G401.6 (cell line): ENCODE data around the gene TMEM109.

ENCODE experiments used
- FAIRE-seq: peaks from 2 replicates; lab custom pipeline; 2012; peaks lifted over from hg19 to GRCh38; lab: Jason Lieb, UNC

The TMEM109 gene

DNA sequence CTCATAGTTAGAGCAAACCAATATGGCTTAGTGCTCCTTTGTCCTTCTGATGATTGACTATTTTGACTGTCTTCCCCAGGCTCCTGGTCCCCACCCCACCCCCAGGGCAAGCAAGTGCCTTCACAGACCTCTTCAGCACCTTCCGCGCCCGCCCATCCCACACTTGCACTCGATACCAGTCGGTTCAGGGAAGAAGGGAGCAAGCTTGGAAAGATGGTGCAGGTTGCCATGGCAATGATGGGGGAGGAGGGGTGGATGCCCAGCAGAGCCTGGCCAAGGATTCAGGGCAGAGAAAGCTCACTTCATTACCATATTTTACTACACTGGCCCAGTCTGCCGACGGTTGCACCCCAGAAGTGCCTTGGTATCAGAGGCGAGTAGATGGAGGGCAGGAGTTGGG, 12.5 kb downstream of the TMEM109 start:
- no peak for FAIRE-seq

DNA sequence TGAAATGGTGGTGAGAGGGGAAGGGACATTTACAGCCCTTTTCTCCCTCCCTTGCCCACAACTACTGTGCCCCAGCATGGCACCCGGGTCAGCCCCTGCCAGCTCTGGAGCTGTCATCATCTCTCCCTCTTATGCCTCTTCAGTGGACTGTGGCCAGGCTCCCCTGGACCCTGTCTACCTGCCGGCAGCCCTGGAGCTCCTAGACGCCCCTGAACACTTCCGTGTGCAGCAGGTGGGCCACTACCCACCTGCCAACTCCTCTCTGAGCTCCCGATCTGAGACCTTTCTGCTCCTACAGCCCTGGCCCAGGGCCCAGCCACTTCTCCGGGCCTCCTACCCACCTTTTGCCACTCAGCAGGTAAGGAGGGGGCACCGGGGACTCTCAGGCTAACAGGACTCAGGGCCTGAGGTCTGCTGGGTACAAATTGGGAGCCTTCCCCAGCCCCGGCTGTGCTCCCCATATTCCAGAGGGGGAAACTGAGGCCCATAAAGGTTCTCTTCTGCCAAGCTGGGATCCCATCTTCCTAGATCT, 13.2 kb downstream of the TMEM109 start:
- FAIRE-seq, result no peak

DNA sequence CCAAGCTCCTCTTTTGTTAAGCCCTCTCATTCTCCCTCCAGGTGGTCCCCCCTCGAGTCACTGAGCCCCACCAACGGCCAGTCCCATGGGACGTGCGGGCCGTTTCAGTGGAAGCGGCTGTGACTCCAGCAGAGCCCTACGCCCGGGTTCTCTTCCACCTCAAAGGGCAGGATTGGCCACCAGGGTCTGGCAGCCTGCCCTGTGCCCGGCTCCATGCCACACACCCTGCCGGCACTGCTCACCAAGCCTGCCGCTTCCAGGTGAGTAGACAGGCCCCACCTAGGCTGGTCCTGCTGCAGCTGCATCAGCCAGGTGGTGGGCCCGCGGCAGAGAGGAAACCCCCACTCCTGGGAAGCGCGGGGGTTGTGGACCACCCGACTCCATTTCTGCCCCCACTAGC, 13.6 kb downstream of the TMEM109 start:
- no peak for FAIRE-seq

DNA sequence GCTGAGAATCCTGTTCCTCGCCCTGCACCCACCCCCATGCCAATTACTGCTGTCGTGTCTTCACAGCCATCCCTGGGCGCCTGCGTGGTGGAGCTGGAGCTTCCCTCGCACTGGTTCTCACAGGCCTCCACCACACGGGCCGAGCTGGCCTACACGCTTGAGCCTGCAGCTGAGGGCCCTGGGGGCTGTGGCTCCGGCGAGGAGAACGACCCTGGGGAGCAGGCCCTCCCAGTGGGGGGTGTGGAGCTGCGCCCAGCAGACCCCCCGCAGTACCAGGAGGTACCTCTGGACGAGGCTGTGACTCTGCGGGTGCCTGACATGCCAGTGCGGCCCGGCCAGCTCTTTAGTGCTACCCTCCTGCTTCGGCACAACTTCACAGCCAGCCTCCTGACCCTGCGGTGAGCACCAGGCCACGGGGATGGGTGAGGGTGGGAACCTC, 14.6 kb downstream of the TMEM109 start:
- no peak for FAIRE-seq

DNA sequence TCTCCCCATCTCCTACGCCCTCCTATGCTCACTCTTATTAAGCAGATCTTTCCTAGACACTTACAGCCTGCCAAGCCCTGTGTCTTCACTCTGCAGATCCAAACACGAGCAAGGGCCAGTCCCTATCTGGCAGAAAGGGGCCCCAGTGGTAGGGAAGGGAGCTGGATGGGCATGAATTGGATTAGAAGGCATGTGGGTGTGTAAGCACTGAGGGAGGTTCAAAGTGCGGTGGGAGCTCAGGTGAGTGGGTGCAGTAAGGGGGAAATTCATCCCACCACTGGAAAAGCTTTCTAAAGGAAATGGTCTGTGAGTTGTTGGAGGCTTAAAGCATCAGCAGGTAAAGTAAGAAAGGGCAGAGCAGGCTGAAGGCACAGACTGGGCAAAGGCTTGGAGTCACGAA, 15.8 kb downstream of the TMEM109 start:
- FAIRE-seq, result no peak

DNA sequence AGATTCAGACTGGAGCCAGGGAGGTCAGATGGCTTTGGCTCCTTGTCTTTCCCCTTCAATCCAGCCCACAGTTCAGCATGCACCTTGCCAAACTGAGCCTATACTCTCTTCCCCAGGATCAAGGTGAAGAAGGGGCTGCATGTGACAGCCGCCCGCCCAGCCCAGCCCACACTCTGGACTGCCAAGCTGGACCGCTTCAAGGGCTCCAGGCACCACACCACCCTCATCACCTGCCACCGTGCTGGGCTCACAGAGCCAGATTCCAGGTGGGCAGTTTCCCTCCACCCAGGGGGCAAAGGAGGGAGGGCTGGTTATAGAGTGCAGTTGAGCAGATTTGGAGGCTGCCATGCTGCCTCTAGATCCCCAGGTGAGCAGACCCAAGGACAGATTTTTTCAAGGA, 16.4 kb downstream of the TMEM109 start:
- no peak for FAIRE-seq

DNA sequence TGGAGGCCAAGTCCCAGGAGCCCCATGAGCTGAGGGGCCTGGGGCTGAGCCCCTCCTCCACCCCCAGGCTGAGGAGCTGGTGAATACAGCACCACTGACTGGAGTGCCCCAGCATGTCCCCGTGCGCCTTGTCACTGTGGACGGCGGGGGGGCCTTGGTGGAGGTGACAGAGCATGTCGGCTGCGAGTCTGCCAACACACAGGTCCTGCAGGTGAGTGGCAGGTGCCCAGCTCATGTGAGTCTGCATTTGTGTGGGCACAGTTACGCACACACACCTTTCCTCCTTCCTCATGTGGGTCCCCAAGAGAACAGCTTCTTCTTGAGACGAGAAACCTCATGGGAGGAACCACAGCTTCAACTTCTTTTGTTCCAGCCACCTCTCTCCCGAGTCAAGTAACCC, 18.0 kb downstream of the TMEM109 start:
- no peak for FAIRE-seq

DNA sequence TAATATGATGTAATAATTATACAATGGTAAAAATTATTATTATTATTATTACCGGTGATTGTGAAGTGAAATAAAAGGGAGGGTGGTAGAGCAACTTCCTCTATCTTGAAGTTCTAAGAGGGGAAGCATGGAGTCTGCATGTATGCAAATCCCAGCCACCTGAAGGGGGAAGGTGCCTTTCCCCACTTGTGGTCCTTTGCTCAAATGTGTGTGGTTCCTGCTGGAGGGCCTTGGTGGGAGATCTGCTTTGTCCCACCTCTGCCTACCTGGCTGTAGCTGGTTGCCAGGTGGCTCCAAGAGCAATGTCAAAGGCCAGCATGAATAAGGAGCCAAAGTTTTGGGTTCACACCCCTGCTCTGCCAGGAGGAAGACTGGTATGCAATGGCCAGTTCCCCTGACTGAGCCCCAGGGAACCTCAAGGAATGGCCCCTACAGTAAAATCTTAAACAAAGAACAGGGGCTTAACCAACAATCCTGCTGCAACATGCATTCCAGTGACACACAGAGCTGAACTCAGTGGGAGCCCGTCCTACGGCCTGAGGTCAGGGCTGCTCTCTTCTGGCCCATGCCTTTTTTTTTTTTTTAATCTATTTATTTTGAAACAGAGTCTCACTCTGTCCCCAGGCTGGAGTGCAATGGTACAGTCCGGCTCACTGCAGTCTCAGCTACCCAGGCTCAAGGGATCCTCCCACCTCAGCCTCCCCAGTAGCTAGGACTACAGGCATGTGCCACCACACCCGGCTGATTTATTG, 18.8 kb downstream of the TMEM109 start:
- FAIRE-seq, result no peak

DNA sequence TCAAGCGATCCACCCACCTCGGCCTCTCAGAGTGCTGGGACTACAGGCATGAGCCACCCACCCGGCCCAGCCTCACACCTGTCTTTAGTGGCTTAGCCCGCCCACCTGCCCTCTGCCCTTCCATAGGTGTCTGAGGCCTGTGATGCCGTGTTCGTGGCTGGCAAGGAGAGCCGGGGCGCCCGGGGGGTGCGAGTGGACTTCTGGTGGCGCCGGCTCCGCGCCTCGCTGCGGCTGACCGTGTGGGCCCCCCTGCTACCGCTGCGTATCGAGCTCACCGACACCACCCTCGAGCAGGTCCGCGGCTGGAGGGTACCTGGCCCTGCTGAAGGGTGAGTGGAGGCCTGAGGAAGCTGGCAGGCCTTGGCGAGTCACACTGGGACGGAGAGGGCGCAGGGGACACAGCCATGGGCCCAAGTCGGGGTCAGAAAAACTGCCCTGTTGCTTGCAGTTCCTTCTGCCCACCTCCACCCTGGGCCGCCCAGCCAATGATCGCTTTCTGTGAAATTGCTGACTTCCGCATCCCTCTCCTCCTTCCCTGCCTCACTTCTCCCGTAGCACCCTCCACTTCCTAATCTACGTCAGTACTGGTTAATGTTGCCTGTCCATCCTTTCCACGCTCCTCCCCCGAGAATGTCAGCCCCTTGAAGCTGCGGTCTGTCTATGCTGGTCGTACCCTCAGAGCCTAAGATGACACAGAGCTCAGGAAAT, 19.6 kb downstream of the TMEM109 start:
- no peak for FAIRE-seq

DNA sequence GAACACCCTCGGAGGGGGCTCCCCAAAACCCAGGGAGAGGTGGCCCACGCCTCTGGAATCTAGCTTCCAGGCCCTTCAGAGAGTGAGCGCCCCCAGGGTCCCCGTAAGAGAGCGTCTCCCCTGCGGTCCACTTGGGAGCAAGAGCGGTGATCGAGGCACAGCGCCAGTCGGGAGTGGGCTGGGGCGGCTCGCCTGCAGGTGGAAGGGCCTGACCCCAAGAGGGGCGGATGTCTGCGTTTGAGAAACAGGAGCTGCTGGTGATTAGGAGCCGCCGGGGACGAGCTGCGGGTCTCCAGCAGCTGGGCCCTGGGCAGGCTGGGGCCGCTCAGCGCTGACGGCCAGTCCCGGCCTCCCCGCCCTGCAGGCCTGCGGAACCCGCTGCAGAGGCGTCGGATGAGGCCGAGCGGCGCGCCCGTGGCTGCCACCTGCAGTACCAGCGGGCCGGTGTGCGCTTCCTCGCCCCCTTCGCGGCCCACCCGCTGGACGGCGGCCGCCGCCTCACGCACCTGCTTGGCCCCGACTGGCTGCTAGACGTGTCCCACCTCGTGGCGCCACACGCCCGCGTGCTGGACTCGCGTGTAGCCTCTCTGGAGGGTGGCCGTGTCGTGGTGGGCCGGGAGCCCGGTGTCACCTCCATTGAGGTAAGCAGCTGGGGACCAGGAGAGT, 20.3 kb downstream of the TMEM109 start:
- no peak for FAIRE-seq

DNA sequence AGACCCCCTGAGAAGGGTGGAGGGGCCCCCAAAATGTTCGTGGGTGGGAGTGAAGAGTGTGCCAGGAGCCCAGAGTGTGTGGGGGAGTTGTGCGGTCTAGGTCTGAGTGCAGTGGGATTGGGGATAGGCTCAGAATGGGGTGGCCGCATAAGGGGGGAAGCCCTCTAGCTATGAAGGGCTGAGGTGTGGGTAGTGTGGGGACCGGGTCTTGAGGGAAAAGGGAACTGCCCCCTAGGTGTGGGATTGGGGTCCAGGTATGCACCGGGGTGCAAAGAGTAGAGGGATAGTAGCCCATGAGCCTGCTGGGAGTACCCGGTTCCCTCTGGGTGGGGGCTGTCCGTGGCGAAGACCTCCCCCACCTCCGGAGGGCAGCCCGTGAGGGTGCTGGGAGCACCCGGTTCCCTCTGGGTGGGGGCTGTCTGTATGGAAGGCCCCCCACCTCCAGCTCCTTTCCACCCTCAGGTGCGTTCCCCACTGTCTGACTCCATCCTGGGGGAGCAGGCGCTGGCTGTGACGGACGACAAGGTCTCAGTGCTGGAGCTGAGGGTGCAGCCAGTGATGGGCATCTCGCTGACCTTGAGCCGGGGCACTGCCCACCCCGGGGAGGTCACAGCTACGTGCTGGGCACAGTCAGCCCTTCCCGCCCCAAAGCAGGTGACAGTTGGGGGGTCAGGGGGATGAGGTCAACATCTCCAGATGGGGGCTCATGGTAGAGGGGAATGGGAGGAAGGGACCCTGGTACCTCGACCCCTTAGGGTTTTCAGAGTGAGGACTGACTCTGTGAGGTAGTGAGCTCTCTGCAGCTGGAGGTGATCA, 21.0 kb downstream of the TMEM109 start:
- no peak for FAIRE-seq

DNA sequence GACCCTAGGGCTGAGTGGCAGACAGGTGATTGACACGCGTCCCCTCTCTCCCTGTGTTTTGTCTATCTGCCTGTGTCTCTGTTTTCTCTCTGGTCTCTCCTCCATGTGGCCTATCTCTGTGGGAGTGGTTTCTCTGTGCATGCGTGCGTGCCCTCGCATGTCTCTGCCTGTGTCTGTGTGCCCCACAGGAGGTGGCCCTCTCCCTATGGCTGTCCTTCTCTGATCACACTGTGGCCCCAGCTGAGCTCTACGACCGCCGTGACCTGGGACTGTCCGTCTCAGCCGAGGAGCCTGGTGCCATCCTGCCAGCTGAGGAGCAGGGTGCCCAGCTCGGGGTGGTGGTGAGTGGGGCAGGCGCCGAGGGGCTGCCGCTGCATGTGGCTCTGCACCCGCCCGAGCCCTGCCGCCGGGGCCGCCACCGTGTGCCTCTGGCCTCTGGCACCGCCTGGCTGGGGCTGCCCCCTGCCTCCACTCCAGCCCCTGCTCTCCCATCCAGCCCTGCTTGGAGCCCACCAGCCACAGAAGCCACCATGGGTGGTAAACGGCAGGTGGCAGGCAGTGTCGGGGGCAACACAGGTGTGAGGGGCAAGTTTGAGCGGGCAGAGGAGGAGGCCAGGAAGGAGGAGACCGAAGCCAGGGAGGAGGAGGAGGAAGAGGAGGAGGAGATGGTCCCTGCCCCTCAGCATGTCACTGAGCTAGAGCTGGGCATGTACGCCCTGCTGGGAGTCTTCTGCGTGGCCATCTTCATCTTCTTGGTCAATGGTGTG, 21.9 kb downstream of the TMEM109 start:
- no peak for FAIRE-seq

DNA sequence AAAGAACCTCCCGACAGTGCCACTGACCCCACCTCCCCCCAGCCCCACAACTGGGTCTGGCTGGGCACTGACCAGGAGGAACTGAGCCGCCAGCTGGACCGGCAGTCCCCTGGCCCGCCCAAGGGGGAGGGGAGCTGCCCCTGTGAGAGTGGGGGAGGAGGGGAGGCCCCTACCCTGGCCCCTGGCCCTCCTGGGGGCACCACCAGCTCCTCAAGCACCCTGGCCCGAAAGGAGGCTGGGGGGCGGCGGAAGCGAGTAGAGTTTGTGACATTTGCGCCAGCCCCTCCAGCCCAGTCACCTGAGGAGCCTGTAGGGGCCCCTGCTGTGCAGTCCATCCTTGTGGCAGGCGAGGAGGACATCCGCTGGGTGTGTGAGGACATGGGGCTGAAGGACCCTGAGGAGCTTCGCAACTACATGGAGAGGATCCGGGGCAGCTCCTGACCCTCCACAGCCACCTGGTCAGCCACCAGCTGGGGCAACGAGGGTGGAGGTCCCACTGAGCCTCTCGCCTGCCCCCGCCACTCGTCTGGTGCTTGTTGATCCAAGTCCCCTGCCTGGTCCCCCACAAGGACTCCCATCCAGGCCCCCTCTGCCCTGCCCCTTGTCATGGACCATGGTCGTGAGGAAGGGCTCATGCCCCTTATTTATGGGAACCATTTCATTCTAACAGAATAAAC, 22.6 kb downstream of the TMEM109 start:
- no peak for FAIRE-seq

DNA sequence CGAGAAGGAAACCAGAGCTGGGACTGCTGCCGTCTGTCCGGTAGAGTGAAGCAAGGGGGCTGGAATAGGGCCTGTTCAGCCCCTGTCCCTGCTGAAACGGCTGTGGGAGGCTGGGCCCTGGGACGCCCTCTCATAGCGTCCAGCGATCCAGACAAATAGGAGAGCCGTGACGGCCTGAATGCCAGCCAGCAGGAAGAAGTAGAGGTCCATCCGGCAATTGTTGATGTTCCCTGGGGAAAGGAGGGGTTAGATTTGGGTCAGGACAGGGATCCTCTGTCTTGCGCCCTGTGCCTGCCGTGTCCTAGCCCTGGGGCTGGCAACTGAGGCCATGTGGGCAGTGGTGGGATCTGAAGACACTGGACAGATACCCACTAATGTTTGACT, 23.2 kb downstream of the TMEM109 start:
- FAIRE-seq, result no peak

DNA sequence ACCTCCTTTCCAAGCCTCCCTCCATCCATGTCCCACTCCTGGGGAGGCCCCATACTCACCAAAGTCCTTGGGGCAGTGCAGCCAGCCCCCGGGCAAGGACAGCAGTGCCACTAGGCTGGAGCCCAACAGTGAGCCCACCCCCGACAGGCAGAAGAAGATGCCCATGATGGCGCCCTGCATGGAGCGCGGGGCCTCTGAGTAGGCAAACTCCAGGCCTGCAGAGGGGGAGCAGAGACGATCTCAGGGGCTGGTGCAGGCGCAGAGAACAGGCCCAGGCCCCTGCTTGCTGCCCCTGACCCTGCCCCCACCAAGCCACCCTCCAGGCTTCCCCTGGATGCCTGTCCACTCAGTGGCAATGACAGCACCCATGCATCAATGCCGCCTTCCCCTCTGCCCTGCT, 23.9 kb downstream of the TMEM109 start:
- no peak for FAIRE-seq

DNA sequence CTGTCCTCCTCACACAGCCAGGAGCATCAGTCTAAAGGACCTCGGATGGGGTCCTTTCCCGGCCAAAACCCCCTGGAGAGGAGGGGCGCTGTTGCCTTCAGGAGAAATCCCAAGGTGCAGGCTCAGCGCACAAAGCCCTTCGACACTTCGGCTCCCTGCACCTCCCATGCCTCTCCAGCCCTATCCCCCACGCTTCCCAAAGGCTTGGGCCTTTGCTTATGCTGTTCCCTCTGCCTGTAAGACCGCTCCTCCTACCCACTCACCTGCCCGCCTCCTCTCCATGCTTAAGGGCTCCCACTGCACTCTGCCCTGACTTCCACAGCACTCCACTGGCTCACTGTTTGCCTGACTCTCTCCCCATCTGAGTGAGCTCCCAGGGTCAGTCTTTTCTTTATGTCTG, 24.5 kb downstream of the TMEM109 start:
- FAIRE-seq, result no peak

DNA sequence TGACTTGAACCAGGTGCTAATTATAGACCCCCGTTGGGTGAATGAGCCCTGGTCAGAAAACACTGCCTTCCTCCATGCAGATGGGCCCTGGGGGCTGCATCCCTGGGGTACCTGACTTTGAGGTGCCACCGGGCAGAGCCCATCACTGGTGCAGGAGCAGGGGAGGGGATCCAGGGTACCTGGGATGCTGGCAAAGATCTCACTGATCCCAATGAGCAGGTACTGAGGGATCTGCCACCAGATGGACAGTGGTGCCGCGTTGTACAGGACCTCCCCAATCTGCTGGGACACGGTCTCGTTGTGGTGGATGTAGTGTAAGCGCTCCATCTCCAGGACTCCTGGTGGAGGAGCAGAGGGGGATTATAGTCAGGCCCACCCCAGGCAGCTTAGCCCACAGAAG, 25.3 kb downstream of the TMEM109 start:
- no peak for FAIRE-seq

DNA sequence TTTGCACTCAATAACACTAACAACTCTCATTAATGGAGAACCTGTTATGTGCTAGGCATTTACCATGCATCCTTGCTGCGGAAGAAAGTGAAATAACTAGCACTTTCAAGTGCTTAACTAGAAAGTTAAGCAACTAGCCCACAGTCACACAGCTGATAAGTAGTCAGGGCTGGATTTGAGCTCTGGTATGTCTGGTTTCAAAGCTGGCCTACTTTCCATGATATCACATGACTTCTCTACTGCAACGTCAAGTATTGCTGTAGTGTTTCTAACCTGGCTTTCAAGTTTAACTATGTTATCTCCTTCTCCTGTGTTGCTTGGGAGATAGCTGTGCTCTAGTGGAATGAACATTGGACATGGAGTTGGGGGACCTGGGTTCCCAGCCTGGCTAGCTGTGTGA, 25.9 kb downstream of the TMEM109 start:
- no peak for FAIRE-seq

DNA sequence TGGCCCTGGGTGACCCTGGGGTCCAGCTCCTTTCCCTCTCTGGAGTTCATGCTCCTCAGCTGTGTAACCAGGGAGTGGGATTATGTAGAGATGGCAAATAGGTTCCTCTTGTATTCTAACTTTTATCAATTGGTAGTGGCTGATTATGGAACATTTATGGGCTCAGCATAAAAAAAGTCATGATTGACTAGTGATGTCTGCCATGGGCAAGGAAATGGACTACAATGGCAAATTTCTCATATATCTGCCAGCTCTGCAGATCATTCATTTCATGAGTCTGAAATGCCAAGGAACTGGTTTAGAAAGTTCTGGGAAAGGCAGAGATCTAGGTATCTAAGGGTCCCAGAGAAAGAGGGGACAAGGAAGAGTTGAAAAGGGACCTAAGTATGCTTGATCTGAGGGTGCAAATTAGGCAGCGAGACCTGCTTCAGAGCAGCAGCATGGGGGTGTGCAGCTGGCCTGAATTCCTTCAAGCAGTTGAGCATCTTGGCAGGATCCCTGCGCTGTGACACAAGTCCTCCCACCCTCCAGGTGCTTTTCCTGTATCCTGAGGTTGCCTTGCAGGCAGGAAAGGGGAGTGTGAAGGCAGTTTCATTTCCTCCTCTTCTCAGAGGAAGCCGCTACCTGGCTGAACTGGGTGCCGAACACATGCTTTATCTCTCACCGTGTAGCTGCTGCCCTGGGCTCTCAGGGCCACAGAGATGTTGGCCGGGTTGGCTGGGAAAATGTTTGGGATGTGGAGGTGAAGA, 27.6 kb downstream of the TMEM109 start:
- FAIRE-seq, result no peak

DNA sequence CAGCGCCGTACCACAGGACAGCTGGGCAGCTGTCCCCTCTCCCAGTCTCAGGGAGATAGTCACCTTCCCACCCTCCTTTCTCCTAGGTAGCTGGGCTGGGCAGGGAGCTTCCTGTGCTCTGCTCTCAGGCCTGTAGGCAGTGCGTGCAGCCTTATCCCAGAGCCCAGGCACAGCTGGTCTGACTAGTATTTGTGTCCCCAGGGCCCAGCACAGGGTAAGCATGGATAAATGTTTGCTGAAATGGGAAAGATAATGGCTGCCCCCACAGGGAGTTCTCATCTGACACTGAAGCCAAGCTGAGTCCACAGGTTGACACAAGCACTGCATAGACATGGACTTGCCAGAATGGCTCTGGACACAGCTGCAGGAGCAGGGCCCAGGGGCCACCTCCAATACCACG, 28.3 kb downstream of the TMEM109 start:
- FAIRE-seq, result no peak
